ENCODE measurements around the gene PIP4K2B.

Gene PIP4K2B

GRCh38 chr17:38746004-38746848 lies 53.1 kb downstream of the PIP4K2B start:
- no peak for DNase-seq (ENCODE audit: low read depth)

- peak; percentile 16 for DNase-seq (ENCODE audit: low read depth)
Observed at GRCh38 chr17:38745545-38745944, 53.8 kb downstream of the PIP4K2B start.

- no peak for DNase-seq (ENCODE audit: low read depth)
Observed at GRCh38 chr17:38743556-38744171, 55.7 kb downstream of the PIP4K2B start.

GRCh38 chr17:38742411-38743308 lies 56.7 kb downstream of the PIP4K2B start:
- peak; percentile 60 for DNase-seq (ENCODE audit: low read depth)

- DNase-seq (ENCODE audit: low read depth) = no peak
Observed at GRCh38 chr17:38741921-38742410, 57.4 kb downstream of the PIP4K2B start.

GRCh38 chr17:38741461-38741860 lies 57.9 kb downstream of the PIP4K2B start:
- DNase-seq (ENCODE audit: low read depth) = no peak

GRCh38 chr17:38740806-38741205 lies 58.5 kb downstream of the PIP4K2B start:
- no peak for DNase-seq (ENCODE audit: low read depth)

- DNase-seq (ENCODE audit: low read depth) = no peak
Observed at GRCh38 chr17:38740044-38740443, 59.3 kb downstream of the PIP4K2B start.

GRCh38 chr17:38739305-38739704 lies 60.1 kb downstream of the PIP4K2B start:
- DNase-seq (ENCODE audit: low read depth) = no peak

GRCh38 chr17:38738686-38739085 lies 60.7 kb downstream of the PIP4K2B start:
- DNase-seq (ENCODE audit: low read depth) = no peak

GRCh38 chr17:38738007-38738662 lies 61.2 kb downstream of the PIP4K2B start:
- no peak for DNase-seq (ENCODE audit: low read depth)

- DNase-seq (ENCODE audit: low read depth) = peak; percentile 62
Observed at GRCh38 chr17:38735161-38735997, 64.0 kb downstream of the PIP4K2B start.

GRCh38 chr17:38733982-38734973 lies 65.1 kb downstream of the PIP4K2B start:
- peak; percentile 41 for DNase-seq (ENCODE audit: low read depth)

- no peak for DNase-seq (ENCODE audit: low read depth)
Observed at GRCh38 chr17:38733282-38733981, 65.9 kb downstream of the PIP4K2B start.

- DNase-seq (ENCODE audit: low read depth) = no peak
Observed at GRCh38 chr17:38732376-38733281, 66.7 kb downstream of the PIP4K2B start.

- no peak for DNase-seq (ENCODE audit: low read depth)
Observed at GRCh38 chr17:38731526-38732294, 67.6 kb downstream of the PIP4K2B start.
